NT2/D1 (cell line): ENCODE results near the gene ACO1.

Experiments used
- DNase-seq: peaks from one replicate; pipeline ENCODE4 v3.0.0-alpha.2; 2011; ENCODE audit warnings: low read depth, low spot score
- H3K27me3 ChIP-seq: 2 replicates; pipeline ENCODE4 v1.6.0; 2011; ENCODE audit warnings: mild to moderate bottlenecking; ENCODE audit not compliant: insufficient read length, insufficient read depth
- H3K36me3 ChIP-seq: 2 replicates; pipeline ENCODE4 v1.6.1; 2011; ENCODE audit warnings: mild to moderate bottlenecking, low read length, mixed read lengths; ENCODE audit not compliant: insufficient read depth, insufficient read length
- H3K4me1 ChIP-seq: 2 replicates; pipeline ENCODE4 v1.5.1; 2011; ENCODE audit not compliant: insufficient read depth, insufficient read length
- H3K4me3 ChIP-seq: 2 replicates; pipeline ENCODE4 v1.5.1; 2011; ENCODE audit warnings: low read depth; ENCODE audit not compliant: insufficient read length
- H3K9ac ChIP-seq: 2 replicates; pipeline ENCODE4 v1.6.0; 2011; ENCODE audit warnings: low read depth; ENCODE audit not compliant: insufficient read length
- H3K9me3 ChIP-seq: 2 replicates; pipeline ENCODE4 v1.5.1; 2011; ENCODE audit warnings: mild to moderate bottlenecking, low read length; ENCODE audit not compliant: insufficient read depth
- SUZ12 ChIP-seq: IDR thresholded peaks from 2 replicates; pipeline ENCODE4 v1.6.1; 2011; ENCODE audit not compliant: insufficient read length, insufficient read depth; ENCODE audit errors: extremely low read depth
- YY1 ChIP-seq: IDR thresholded peaks from 2 replicates; pipeline ENCODE4 v1.6.1; 2011; ENCODE audit not compliant: insufficient read length, insufficient read depth
- ZNF274 ChIP-seq: IDR thresholded peaks from 2 replicates; pipeline ENCODE4 v1.6.1; 2011; ENCODE audit warnings: mild to moderate bottlenecking, low read depth, low read length

ACO1 gene

GRCh38 chr9:32456564-32456963 lies 72.1 kb downstream of the ACO1 start:
- Histone ChIP-seq H3K27me3 (no peaks in the 10 kb centered on the region), H3K36me3 (peaks cover 27% of the 10 kb centered on the region), H3K4me1 (no peaks in the 10 kb centered on the region), H3K9me3 (no peaks in the 10 kb centered on the region), H3K9ac (no peak overlapping the region), H3K4me3 (no peak overlapping the region)
- no peak for DNase-seq
- TF ChIP-seq SUZ12 (no peak), ZNF274 (no peak)

GRCh38 chr9:32463500-32464293 lies 79.3 kb downstream of the ACO1 start:
- H3K27me3 ChIP-seq: no peaks in the 10 kb centered on the region
- no peaks in the 10 kb centered on the region for H3K36me3 ChIP-seq
- TF ChIP-seq SUZ12 (no peak), YY1 (no peak), ZNF274 (no peak)

DNA sequence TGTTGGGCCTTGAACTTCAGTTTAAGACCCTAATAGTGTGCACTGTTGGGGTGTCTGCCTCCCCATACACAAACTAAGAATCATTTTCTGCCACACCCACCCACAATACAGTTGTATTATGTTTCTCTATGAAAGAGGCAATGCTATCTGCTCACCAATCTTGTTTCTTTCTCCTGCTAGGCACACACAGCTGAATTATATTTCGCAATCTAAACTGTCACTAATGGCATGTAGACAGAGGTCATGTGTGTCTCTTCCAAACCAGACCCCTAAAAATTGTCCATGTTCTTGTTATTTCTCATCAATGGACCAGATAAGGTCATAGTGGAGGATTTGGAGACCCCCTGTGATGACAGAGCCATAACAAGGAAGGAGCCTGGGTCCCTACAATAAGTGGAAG lies 84.3 kb downstream of the ACO1 start:
- Histone ChIP-seq H3K27me3 (no peaks in the 10 kb centered on the region), H3K9me3 (no peaks in the 10 kb centered on the region), H3K4me3 (no peak overlapping the region), H3K9ac (no peak overlapping the region), H3K4me1 (no peaks in the 10 kb centered on the region), H3K36me3 (no peaks in the 10 kb centered on the region)
- no peak for TF ChIP-seq ZNF274
- TF ChIP-seq YY1: no peak
- no peak for TF ChIP-seq SUZ12
- no peak for DNase-seq

More at GRCh38 chr9:32463500-32464293, 79.3 kb downstream of the ACO1 start:
- no peaks in the 10 kb centered on the region for H3K9me3 ChIP-seq
- no peak overlapping the region for H3K9ac ChIP-seq
- H3K4me3 ChIP-seq: no peak overlapping the region
- no peak for DNase-seq
- no peaks in the 10 kb centered on the region for H3K4me1 ChIP-seq

- peaks cover 8% of the 10 kb centered on the region for H3K36me3 ChIP-seq
- H3K9ac ChIP-seq: no peak overlapping the region
- no peaks in the 10 kb centered on the region for H3K9me3 ChIP-seq
- no peak for DNase-seq
- no peaks in the 10 kb centered on the region for H3K27me3 ChIP-seq
- no peaks in the 10 kb centered on the region for H3K4me1 ChIP-seq
- TF ChIP-seq SUZ12 (no peak), ZNF274 (no peak), YY1 (no peak)
- no peak overlapping the region for H3K4me3 ChIP-seq
Observed at GRCh38 chr9:32472344-32472743, 87.9 kb downstream of the ACO1 start.

DNA sequence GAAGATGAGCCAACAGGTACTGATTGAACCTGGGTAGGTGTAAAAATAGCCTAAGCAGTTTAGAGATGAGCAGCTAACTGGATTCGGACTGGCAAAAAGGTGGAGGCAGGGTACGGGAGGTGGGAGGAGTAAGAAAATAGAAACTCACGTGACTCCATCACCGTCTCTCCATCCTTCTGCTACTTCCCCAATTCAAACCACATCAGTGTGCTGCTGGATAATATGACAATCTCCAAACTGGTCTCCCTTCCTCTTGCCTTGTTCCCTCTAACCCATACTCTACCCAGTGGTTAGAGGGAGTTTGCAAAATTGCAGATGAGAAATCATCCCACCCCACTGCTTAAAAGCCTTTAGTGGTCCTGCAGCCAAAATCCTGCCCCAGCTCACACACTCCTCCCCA lies 98.9 kb downstream of the ACO1 start:
- no peaks in the 10 kb centered on the region for H3K9me3 ChIP-seq
- no peak for DNase-seq
- no peak overlapping the region for H3K9ac ChIP-seq
- H3K4me1 ChIP-seq: no peaks in the 10 kb centered on the region
- TF ChIP-seq YY1 (no peak), ZNF274 (no peak), SUZ12 (no peak)
- no peaks in the 10 kb centered on the region for H3K27me3 ChIP-seq
- H3K36me3 ChIP-seq: peaks cover 25% of the 10 kb centered on the region
- H3K4me3 ChIP-seq: no peak overlapping the region

GRCh38 chr9:32486839-32487562 lies 102.6 kb downstream of the ACO1 start:
- Histone ChIP-seq H3K4me3 (no peak overlapping the region), H3K27me3 (no peaks in the 10 kb centered on the region), H3K4me1 (no peaks in the 10 kb centered on the region), H3K9ac (no peak overlapping the region), H3K9me3 (no peaks in the 10 kb centered on the region), H3K36me3 (peaks cover 23% of the 10 kb centered on the region)
- TF ChIP-seq YY1 (no peak), SUZ12 (no peak), ZNF274 (no peak)
- no peak for DNase-seq

DNA sequence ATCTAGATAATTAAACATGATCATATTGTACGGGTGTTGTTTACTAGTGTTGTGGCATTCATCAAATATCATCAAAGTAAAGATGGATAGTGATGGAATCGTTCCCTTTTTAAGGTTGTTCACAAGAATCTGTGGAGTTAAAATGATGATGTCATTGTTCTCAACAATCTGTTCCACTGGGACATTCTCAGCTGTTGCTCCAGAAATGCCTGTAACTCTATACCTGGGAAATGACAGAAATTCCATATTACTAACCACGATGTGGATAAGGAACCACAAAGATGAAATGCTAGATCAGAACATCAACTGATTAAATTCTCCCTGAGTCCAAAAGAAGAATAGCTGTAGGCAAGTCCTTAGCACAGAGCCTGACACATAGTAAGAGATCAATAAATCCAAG lies 103.5 kb downstream of the ACO1 start:
- TF ChIP-seq YY1: no peak
- no peak for TF ChIP-seq SUZ12
- TF ChIP-seq ZNF274: no peak
- Histone ChIP-seq H3K9ac (no peak overlapping the region), H3K9me3 (no peaks in the 10 kb centered on the region), H3K27me3 (no peaks in the 10 kb centered on the region), H3K36me3 (peaks cover 25% of the 10 kb centered on the region), H3K4me3 (no peak overlapping the region), H3K4me1 (no peaks in the 10 kb centered on the region)
- no peak for DNase-seq
